NCI-H2196 treated with DMSO at 0.1 percent for 48 hours (cell line): Measurements from ENCODE around the gene MTHFR.
A peak's percentile ranks its signal among the peaks of the same experiment; 100 is the strongest.

Experiments
- DNase-seq: peaks from one replicate; lab custom pipeline; 2025; ENCODE audit not compliant: unreplicated experiment; lab: John Stamatoyannopoulos, UW

MTHFR gene

GRCh38 chr1:11761988-11762406, 43.8 kb downstream of the MTHFR start, which contains the start of gene C1orf167:
C1orf167 (plus strand) TSS chr1:11762193; CDS start chr1:11764401, 2,208 bp downstream.
- no peak for DNase-seq

DNA sequence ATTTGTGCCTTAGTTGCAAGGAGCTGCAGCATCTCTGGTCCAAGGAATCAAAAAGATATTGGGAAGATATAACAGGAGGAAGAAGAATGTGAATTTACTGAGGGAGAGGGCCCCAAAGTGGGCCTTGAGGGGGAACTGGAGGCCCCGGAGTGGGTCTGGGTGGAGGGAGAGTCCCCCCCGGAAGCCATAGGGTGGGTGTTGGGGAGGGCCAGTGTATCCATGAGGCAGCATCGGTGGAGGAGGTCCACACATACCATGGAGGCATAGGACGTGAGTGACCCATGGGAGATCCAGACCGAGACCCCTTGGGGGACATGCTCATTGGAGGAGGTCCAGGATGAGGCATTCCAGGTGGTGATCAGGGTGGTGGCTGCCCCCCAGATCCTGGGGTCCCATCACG, 44.5 kb downstream of the MTHFR start:
- no peak for DNase-seq

DNA sequence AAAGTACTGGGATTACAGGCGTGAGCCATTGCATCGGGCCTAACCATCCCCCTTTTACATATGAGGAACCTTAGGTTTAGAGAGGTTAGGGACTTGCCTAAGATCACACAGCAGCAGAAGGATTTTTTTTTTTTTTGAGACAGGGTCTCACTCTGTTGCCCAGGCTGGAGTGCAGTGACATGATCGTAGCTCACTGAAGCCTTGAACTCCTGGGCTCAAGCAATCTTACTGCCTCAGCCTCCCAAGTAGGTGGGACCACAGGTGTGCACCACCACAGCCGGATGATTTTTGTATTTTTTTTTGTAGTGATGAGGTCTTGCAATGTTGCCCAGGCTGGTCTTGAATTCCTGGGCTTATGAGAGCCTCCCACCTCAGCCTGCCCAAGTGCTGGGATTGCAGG, 46.0 kb downstream of the MTHFR start:
- no peak for DNase-seq

DNA sequence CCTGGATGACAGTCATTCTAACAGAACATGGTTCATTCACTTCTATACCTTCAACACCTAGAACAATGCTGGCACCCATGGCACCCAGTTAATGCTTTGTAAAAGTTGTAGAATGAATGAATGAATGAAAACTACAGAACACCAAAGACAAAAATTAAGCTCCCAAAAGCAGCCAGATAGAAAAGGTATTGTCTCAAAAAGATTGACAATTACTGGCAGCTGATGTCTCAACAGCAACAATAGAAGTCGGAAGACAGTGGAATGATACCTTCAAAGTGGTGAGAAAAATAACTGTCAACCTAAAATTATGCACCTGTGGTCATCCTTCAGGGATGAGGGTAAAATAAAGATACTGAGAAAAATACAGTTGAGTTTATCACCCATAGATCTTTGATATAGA, 48.7 kb downstream of the MTHFR start:
- no peak for DNase-seq

DNA sequence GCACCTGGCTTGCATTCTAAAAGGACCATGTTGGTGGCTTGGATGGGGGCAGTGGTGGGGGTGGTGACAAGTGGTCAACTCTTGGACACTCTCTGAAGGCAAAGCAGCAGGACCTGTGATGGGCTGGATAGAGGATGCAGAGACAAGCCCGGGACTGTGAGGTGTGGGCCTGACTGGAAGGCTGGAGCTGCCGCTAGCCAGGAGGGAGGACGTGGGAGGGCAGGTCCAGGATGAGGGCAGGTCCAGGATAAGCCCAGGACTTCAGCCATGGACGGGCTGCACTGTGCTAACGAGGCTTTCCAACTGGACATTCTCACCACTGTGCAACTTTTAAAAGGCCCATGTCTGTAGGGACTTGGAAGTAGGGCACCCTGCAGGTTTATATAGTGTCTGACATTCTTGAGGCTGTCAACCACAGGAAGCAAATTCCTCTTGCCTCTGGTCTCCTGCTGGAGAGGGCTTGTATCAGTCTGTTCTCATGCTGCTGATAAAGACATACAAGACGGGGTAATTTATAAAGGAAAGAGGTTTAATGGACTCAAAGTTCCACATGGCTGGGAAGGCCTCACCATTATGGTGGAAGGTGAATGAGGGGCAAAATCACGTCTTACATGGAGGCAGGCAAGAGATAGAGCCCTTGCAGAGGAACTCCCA, 52.1 kb downstream of the MTHFR start:
- no peak for DNase-seq

- DNase-seq, result no peak
These were observed 53.2 kb downstream of the MTHFR start for GRCh38 chr1:11752359-11753088.

DNA sequence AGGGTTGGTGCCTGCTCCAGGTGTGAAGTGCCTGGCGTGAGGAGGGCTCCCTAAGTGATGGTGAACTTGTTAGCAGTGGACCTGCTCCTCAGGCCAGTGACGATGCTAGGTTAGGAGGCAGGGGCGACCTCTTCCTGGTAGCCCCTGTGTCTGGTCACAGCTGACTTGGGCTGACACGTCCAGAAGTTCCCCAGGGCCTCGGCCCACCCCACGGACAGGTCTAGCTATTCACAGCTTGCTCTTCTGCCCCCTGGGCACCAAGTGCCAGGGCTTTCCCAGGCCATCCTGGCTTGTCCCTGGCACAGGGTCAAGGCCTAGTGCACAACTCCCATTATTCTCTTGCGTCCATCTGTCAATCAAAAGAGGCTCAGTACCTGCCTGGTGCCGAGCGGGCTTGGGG, 54.7 kb downstream of the MTHFR start:
- DNase-seq, result no peak

- DNase-seq, result no peak
These were observed 55.8 kb downstream of the MTHFR start for GRCh38 chr1:11749996-11750395.

DNA sequence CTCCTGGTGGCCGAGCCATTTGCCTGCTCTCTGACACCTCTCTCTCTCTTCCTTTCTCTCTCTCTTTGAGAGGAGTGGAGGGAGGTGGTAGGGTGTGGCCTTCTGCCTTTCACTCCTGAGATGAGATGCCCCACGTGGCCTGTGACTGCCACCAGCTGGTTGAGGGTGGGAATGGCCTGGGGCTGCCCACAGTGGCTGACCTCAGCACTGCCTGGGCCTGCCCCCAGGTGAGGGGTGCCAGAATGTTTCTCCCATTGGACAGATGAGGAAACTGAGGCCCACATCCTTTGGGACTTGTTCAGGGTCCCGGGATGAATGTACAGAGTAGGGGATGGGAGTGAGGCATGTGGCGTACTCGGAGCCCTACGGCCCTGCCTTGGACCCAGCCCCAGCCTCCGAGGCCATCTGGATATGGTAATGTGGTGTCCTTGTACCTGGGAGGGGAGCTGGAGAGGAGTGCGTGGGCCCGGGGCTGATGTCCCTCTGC, 56.5 kb downstream of the MTHFR start:
- DNase-seq, result peak; percentile 43

DNA sequence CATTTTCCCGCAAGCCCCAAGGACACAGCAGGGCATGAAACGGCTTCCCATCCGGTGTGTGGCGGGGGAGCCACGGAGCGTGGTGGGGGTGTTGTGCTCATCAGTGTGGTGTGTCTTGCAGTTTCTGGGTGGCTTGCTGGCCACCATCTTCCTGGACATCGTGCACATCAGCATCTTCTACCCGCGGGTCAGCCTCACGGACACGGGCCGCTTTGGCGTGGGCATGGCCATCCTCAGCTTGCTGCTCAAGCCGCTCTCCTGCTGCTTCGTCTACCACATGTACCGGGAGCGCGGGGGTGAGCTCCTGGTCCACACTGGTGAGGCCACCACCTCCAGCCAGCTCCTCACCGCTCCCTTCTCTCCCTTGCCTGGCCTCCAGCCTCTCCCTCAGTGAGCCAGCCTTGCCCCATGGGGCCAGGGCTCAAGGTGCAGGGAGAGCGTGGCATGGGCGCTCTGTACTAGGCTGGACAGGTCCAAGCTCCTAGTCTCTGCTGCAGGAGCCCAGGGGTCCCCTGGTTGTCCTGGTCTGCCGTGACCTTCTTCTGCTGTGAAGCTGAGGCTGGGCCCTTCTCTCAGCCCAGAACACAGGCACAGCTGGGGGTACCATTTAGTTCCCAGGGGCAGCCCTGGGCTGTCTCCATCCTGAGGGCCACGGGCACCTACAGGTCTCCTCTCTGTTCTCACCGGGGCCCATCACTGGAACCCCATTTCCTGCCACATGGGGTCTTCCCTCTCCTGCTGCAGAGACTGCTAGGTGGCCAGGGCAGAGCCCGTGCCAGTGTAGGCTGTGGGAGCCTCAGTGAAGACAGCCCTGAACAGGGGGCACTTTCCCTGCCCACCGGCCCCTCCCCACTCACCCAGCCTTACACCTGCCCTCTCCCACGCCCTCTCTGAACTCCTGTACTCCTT, 57.2 kb downstream of the MTHFR start:
- DNase-seq, result no peak

GRCh38 chr1:11746795-11747487, 58.8 kb downstream of the MTHFR start:
- no peak for DNase-seq

DNA sequence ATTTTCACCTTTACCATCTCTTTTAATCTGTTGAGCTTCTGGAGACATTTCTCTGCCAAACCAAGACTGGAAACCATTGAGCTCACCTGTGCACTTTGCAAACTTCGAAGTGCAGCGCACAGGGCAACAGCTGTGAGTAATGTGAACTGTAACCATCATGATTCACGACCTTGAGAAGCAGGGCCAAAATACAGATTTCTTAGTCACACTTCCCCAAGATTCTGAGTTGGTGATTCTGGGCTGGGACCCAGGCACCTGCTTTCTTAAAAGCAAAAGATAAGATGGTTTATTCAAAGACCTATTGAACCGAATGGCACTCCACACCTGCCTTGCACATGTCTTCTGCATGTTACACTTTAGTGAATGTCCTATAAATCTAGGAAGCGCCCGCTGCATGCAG, 59.7 kb downstream of the MTHFR start:
- DNase-seq, result no peak

DNA sequence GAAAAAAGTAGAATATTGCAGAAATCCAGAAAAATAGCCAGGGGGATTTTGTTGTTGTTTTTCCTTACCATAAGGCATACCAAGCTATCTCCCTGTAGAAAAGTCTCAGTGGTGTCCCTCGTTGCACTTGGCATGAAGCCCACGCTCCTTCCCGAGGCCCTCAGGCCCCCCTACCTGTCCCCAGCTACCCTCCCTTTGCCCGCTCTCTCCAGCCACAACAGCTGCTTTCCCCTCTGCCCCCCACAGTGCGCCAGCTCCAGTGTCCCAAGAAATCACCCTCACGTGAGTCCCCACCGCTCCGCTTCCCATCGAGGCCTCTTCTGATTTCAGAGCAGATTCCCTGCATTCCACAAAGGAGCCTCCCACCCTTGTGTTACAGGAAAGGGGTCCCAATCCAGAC, 61.5 kb downstream of the MTHFR start:
- no peak for DNase-seq

GRCh38 chr1:11741919-11742558, 63.7 kb downstream of the MTHFR start:
- no peak for DNase-seq

DNA sequence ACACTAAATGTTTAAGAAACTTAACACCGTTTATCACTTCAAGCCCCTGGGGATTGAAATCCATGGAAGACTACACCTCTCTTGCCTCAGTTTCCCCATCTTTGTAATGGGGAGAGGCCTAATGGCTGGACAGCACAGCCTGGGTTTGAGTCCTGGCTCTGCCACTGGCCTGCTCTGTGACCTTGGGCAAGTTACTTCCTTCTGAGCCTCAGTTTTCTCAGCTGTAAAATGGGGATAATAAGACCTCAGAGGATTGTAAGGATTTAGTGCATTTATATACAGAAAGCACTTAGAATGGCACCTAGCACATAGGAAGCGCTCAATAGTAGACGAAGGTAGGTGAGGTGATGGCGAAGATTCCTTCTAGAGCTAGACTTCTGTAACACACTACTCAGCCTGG, 64.3 kb downstream of the MTHFR start:
- no peak for DNase-seq

- DNase-seq, result no peak
These were observed 65.2 kb downstream of the MTHFR start for GRCh38 chr1:11740258-11741192.

GRCh38 chr1:11738783-11739182, 67.0 kb downstream of the MTHFR start:
- DNase-seq, result no peak

DNA sequence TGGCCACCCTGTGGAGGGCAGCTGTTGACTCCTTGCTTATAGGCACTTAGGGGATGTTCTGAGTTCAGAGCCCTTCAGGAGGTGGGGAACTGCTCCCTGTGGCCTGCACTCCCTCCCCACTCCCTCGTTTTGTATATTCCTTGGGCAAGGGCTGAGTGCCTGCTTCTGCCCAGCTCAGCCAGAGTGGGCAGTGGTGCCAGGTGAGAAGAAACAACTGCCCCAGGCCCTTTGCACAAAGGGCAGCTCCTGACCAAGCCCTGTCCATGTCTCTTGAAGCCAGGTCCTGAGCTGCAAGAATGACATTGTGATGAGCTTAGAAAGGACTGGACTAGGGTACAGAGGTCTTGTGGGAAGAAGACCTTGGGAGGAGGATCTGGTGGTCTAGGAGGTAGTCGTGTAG, 67.7 kb downstream of the MTHFR start:
- DNase-seq, result no peak
